Amygdala (tissue), 56 donors: ENCODE results near the gene SHQ1.
"Not testable (repeated sequence)": the region's sequence is repeated elsewhere in the genome, so short reads cannot be mapped to it uniquely, and the experiment has no call there.

Source experiments
- DNase-seq, 56 donors: peaks; one replicate each; lab custom pipeline; 2025; lab: John Stamatoyannopoulos, UW

The SHQ1 gene

GRCh38 chr3:72754582-72754981 is 93.7 kb downstream of the SHQ1 start:
- no peak for DNase-seq

- DNase-seq, result no peak
Measured at GRCh38 chr3:72753495-72753894, 94.8 kb downstream of the SHQ1 start.

GRCh38 chr3:72750405-72750965 is 97.8 kb downstream of the SHQ1 start:
- no peak for DNase-seq

GRCh38 chr3:72748659-72749058 is 99.6 kb downstream of the SHQ1 start:
- DNase-seq, result no peak

GRCh38 chr3:72746430-72747411 is 101.5 kb downstream of the SHQ1 start:
- DNase-seq, result no peak

GRCh38 chr3:72745146-72745999 is 102.9 kb downstream of the SHQ1 start:
- no peak for DNase-seq

GRCh38 chr3:72744330-72744729 is 103.9 kb downstream of the SHQ1 start:
- no peak for DNase-seq

GRCh38 chr3:72739531-72740466 is 108.4 kb downstream of the SHQ1 start:
- DNase-seq, result peak in 1 of 56 donors; percentile 1

GRCh38 chr3:72738752-72739530 is 109.3 kb downstream of the SHQ1 start:
- DNase-seq, result peak in 40 of 56 donors; percentile 8 to 69 (median 36)

GRCh38 chr3:72735072-72735471 is 113.2 kb downstream of the SHQ1 start:
- not testable (repeated sequence) for DNase-seq

- DNase-seq, result no peak
Measured at GRCh38 chr3:72733676-72734075, 114.6 kb downstream of the SHQ1 start.

GRCh38 chr3:72732666-72733345 is 115.4 kb downstream of the SHQ1 start:
- DNase-seq, result not testable (repeated sequence)

GRCh38 chr3:72728958-72729467 is 119.2 kb downstream of the SHQ1 start:
- DNase-seq, result no peak

GRCh38 chr3:72728329-72728889 is 119.8 kb downstream of the SHQ1 start:
- no peak for DNase-seq

GRCh38 chr3:72727726-72728125 is 120.5 kb downstream of the SHQ1 start:
- DNase-seq, result no peak

- no peak for DNase-seq
Measured at GRCh38 chr3:72727172-72727571, 121.1 kb downstream of the SHQ1 start.

GRCh38 chr3:72725229-72725628 is 123.0 kb downstream of the SHQ1 start:
- no peak for DNase-seq

GRCh38 chr3:72724070-72724469 is 124.2 kb downstream of the SHQ1 start:
- no peak for DNase-seq
